ENCODE data around the gene TMEM132A. TPM values are rescaled to one million over a fixed set of nuclear protein-coding genes. Genes with fewer than 3 reads are reported as not detected.

Gene TMEM132A
- total and polyA plus RNA-seq, 2 of the 13 experiments (the other 11 are each of a cell fraction or from before 2014, with no cell fraction given): 11.1 to 32.9 TPM

GRCh38 chr11:60917267-60917666 lies 7.0 kb upstream of the TMEM132A start:
- TF ChIP-seq BATF2 (CRISPR knock-in tag; IDR thresholded peaks at IDR 0.05): no peak
- TF ChIP-seq ZNF713 (CRISPR knock-in tag; IDR thresholded peaks at IDR 0.05): no peak
- no peak for TF ChIP-seq AKAP8 (CRISPR knock-in tag; IDR thresholded peaks at IDR 0.05)
- TF ChIP-seq MBNL3 (CRISPR knock-in tag; conservative IDR thresholded peaks at IDR 0.05): no peak
- no peak for TF ChIP-seq ZNF432 (CRISPR knock-in tag; IDR thresholded peaks at IDR 0.05; ENCODE audit: borderline replicate concordance)
- TF ChIP-seq ZNF343 (CRISPR knock-in tag; IDR thresholded peaks at IDR 0.05): no peak
- TF ChIP-seq ZNF362 (CRISPR knock-in tag; IDR thresholded peaks at IDR 0.05; ENCODE audit: borderline replicate concordance): no peak
- Histone ChIP-seq H3K36me3 (replicated peaks in 1 of 2; ENCODE audit: control insufficient read depth in 1 of 2, insufficient read depth in 2 of 2, low read length in 2 of 2) (peaks cover 0 to 7% of the 10 kb centered on the region in 2 experiments; a peak in 3 of 5 replicates), H3K9me3 (ENCODE audit: low read length) (no peaks in the 10 kb centered on the region), H4K20me1 (ENCODE audit: insufficient read depth, low read length) (no peaks in the 10 kb centered on the region), H3K4me1 (ENCODE audit: insufficient read depth, low read length) (peaks cover 27% of the 10 kb centered on the region), H3K27ac (ENCODE audit: extremely low read length, insufficient read depth, low read length) (no peak overlapping the region), H3K27me3 (ENCODE audit: control insufficient read depth in 1 of 2, insufficient read depth in 2 of 2, low read length in 2 of 2) (no peaks in the 10 kb centered on the region; a peak in 1 of 5 replicates), H3K4me2 (ENCODE audit: low read depth, low read length) (no peak overlapping the region), H3K79me2 (ENCODE audit: insufficient read depth, low read length) (no peaks in the 10 kb centered on the region), H3K4me3 (replicated peaks in 1 of 3; ENCODE audit: insufficient read depth in 1 of 3, low read depth in 2 of 3, low read length in 3 of 3) (no peak overlapping the region), H2AFZ (ENCODE audit: low read length) (no peak overlapping the region), H3K9ac (ENCODE audit: insufficient read depth, low read depth, low read length) (no peak overlapping the region)
- in situ Hi-C loops (cut with HindIII; ENCODE audit: extremely low pct_ligation_motif_present, low pct_unique_long_range_greater_than_20kb): no loop called here
- 87% methylated on average over 1 of the region's 1 CpG for WGBS (ENCODE audit: low lambda C conversion rate)
- DNase-seq (ENCODE audit: low spot score): no peak
- FAIRE-seq: no peak
- CTCF ChIA-PET (ENCODE audit: low intra/inter-chr PET ratio, low total read pairs): no interaction called here
- ATAC-seq: no peak
- intact Hi-C loops (cut with micrococcal nuclease; ENCODE audit: unreplicated experiment): no loop called here
- POLR2A ChIA-PET: no interaction called here
- no TSS peak for BruUV-seq (replicated peaks)
